ENCODE results near the gene MTX3. TPM values are rescaled to one million over a fixed set of nuclear protein-coding genes. Genes with fewer than 3 reads are reported as not detected.

The MTX3 gene
- total and polyA plus RNA-seq, 10 of the 15 experiments (the other 5 are each of a cell fraction or from before 2014, with no cell fraction given), result 1.8 to 18.9 (median 9.3) TPM

GRCh38 chr5:79963261-79964061 lies 27.6 kb downstream of the MTX3 start (continued):
- no peak for TF ChIP-seq NKRF (conservative IDR thresholded peaks at IDR 0.05)
- TF ChIP-seq E4F1 (IDR thresholded peaks at IDR 0.05; ENCODE audit: borderline replicate concordance, partially characterized antibody), result no peak
- no peak for TF ChIP-seq ZBTB40 (IDR thresholded peaks at IDR 0.05; ENCODE audit: borderline replicate concordance)

All from GM12878 (cell line).